Testis (tissue), 3 donors: ENCODE measurements around the gene SEPHS2. TPM values are rescaled to one million over a fixed set of nuclear protein-coding genes. Genes with fewer than 3 reads are reported as not detected.
A peak's percentile ranks its signal among the peaks of the same experiment; 100 is the strongest.

Experiments used
- DNase-seq: peaks from one replicate; pipeline ENCODE4 v3.0.0-alpha.2; 2019
- H3K27ac ChIP-seq, 2 donors: fragments of 200-600 bp; sonication (generic); one replicate each; pipeline ENCODE4 v1.5.1; 2019
- H3K27me3 ChIP-seq: fragments of 200-600 bp; sonication (generic); one replicate; pipeline ENCODE4 v1.5.1; 2019
- H3K36me3 ChIP-seq: fragments of 200-600 bp; sonication (generic); one replicate; pipeline ENCODE4 v1.5.1; 2017; ENCODE audit warnings: low read depth; ENCODE audit errors: missing control alignments
- H3K4me1 ChIP-seq: fragments of 200-600 bp; sonication (generic); one replicate; pipeline ENCODE4 v1.5.1; 2019
- H3K4me3 ChIP-seq, 2 donors: fragments of 200-600 bp; sonication (generic); one replicate each; pipeline ENCODE4 v1.5.1; 2017 to 2019
- H3K9me3 ChIP-seq: fragments of 200-600 bp; sonication (generic); one replicate; pipeline ENCODE4 v1.5.1; 2017
- POLR2A ChIP-seq: fragments of 450-650 bp; IDR thresholded peaks from one replicate; pipeline ENCODE4 v1.6.1; 2017; ENCODE audit warnings: antibody characterized with exemption, mild to moderate bottlenecking, moderate library complexity
- WGBS, 2 donors: methylation state at CpG; one replicate each; pipeline ENCODE4 v1.1.5; 2018; 5-methylcytosine and 5-hydroxymethylcytosine counted together
- intact Hi-C: fragments of 100-400 bp; cut with DNase I; formaldehyde crosslinking; loops from one replicate; pipeline ENCODE4 v1.15.1; 2023; ENCODE audit warnings: low total_unique reads
- polyA plus RNA-seq: library from polyadenylated mRNA; stranded (reverse); fragments of 350-450 nt; fragmentation: Illumina TruSeq; extraction: RNeasy Lipid Tissue Mini Kit (QIAGEN cat#74804); gene quantifications from one replicate; pipeline ENCODE4 v1.2.3, GENCODE V29; 2014; ENCODE audit warnings: low read depth, low replicate concordance; ENCODE audit not compliant: insufficient read depth
- small RNA-seq, 2 donors: library from RNA; depleted of rRNA; stranded (forward); fragments of <200 nt; gene quantifications; one replicate each; pipeline ENCODE3, GENCODE V24; 2016
- total RNA-seq, 2 donors: library from RNA; depleted of rRNA; stranded (reverse); fragments of >200 nt; gene quantifications; one replicate each; pipeline ENCODE4 v1.2.3, GENCODE V29; 2016
- TF ChIP-seq, protein P1 (sequence below), 3 experiments: fragments of 450-650 bp in 2 of 3; fragments of 200-600 bp in 1 of 3; sonication (generic) in 1 of 3; IDR thresholded peaks; one replicate each; pipeline ENCODE4 v1.5.1; 2016 to 2019; ENCODE audit warnings: antibody characterized with exemption in 3 of 3, mild to moderate bottlenecking in 2 of 3, moderate library complexity in 1 of 3

SEPHS2 gene
- total and polyA plus RNA-seq, 3 donors from 2014 or later, result 17.7 to 24.7 (median 19.8) TPM

GRCh38 chr16:30395155-30395991 is 50.3 kb downstream of the SEPHS2 start, which contains the start of gene ZNF48:
ZNF48 (plus strand) TSS chr16:30395420; CDS start chr16:30395795, 375 bp downstream.
- intact Hi-C loops, result no loop called here
- Histone ChIP-seq H3K36me3 (no peaks in the 10 kb centered on the region), H3K4me3 (peak within 1 kb of the TSS; percentile 63 to 85), H3K27ac (peak within 1 kb of the TSS; percentile 53 to 85), H3K27me3 (no peaks in the 10 kb centered on the region), H3K4me1 (peaks cover 6% of the 10 kb centered on the region), H3K9me3 (no peaks in the 10 kb centered on the region)
- no peak for TF ChIP-seq POLR2A
- TF ChIP-seq, protein P1, sequence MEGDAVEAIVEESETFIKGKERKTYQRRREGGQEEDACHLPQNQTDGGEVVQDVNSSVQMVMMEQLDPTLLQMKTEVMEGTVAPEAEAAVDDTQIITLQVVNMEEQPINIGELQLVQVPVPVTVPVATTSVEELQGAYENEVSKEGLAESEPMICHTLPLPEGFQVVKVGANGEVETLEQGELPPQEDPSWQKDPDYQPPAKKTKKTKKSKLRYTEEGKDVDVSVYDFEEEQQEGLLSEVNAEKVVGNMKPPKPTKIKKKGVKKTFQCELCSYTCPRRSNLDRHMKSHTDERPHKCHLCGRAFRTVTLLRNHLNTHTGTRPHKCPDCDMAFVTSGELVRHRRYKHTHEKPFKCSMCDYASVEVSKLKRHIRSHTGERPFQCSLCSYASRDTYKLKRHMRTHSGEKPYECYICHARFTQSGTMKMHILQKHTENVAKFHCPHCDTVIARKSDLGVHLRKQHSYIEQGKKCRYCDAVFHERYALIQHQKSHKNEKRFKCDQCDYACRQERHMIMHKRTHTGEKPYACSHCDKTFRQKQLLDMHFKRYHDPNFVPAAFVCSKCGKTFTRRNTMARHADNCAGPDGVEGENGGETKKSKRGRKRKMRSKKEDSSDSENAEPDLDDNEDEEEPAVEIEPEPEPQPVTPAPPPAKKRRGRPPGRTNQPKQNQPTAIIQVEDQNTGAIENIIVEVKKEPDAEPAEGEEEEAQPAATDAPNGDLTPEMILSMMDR (IDR thresholded peaks at IDR 0.05), result peak; percentile 6 to 23 (median 15)
- 0 to 1% methylated on average over 8 to 36 of the region's 103 CpGs for WGBS, 2 donors
- peak; percentile 91 for DNase-seq

- Histone ChIP-seq H3K4me3 (peak overlapping the region; percentile 63 to 85), H3K27me3 (no peaks in the 10 kb centered on the region), H3K27ac (peak overlapping the region; percentile 53 to 85), H3K4me1 (peaks cover 6% of the 10 kb centered on the region), H3K36me3 (no peaks in the 10 kb centered on the region), H3K9me3 (no peaks in the 10 kb centered on the region)
- intact Hi-C loops, result no loop called here
- TF ChIP-seq, protein P1 (IDR thresholded peaks at IDR 0.05), result no peak
- no peak for TF ChIP-seq POLR2A
- DNase-seq, result no peak
- 1 to 2% methylated on average over 31 of the region's 31 CpGs for WGBS, 2 donors
Observed at GRCh38 chr16:30394592-30395154, 51.0 kb downstream of the SEPHS2 start.

Small RNA genes lying within 50 kb of the gene (small RNA-seq; reads per million reads assigned to genes)
- 0 reads per million in 2 donors for gene RF00019
- 3.5 to 4.1 reads per million in 2 donors for gene RF00406
- 0 reads per million in 2 donors for gene RNU7-61P

Other genes starting within 250 kb of the SEPHS2 start
- gene SULT1A3, start 246.6 kb downstream of the SEPHS2 start, total RNA-seq, result 10 to 100 TPM in 1 of 2 donors, 1 to 10 TPM in 1; 6.8 to 20.0 TPM
- 6.4 TPM for gene SULT1A3, start 246.6 kb downstream of the SEPHS2 start, polyA plus RNA-seq
- 10 to 100 TPM; 11.0 to 15.7 TPM for gene NPIPB13, start 197.4 kb downstream of the SEPHS2 start, total RNA-seq
- gene NPIPB13, start 197.4 kb downstream of the SEPHS2 start, polyA plus RNA-seq, result 4.7 TPM
- gene CD2BP2, start 90.6 kb downstream of the SEPHS2 start, total RNA-seq, result 10 to 100 TPM; 32.8 to 39.5 TPM
- 52.5 TPM for gene CD2BP2, start 90.6 kb downstream of the SEPHS2 start, polyA plus RNA-seq
- 10 to 100 TPM; 60.5 to 64.0 TPM for gene TBC1D10B, start 75.4 kb downstream of the SEPHS2 start, total RNA-seq
- gene TBC1D10B, start 75.4 kb downstream of the SEPHS2 start, polyA plus RNA-seq, result 86.2 TPM
- 1 to 10 TPM; 2.5 to 4.2 TPM for gene MYL11, start 71.1 kb downstream of the SEPHS2 start, total RNA-seq
- gene MYL11, start 71.1 kb downstream of the SEPHS2 start, polyA plus RNA-seq, result 18.5 TPM
- gene SEPTIN1, start 63.3 kb downstream of the SEPHS2 start, total RNA-seq, result 1 to 10 TPM in 1 of 2 donors, under 1 TPM in 1; 0.63 to 2.4 TPM
- gene SEPTIN1, start 63.3 kb downstream of the SEPHS2 start, polyA plus RNA-seq, result 3.9 TPM
- 1 to 10 TPM; 6.5 to 9.0 TPM for gene ZNF48, start 50.5 kb downstream of the SEPHS2 start, total RNA-seq
- 6.3 TPM for gene ZNF48, start 50.5 kb downstream of the SEPHS2 start, polyA plus RNA-seq
- gene ZNF771, start 38.3 kb downstream of the SEPHS2 start, total RNA-seq, result 10 to 100 TPM; 35.6 to 37.2 TPM
- 3.0 TPM for gene ZNF771, start 38.3 kb downstream of the SEPHS2 start, polyA plus RNA-seq
- gene DCTPP1, start 15.8 kb downstream of the SEPHS2 start, total RNA-seq, result 10 to 100 TPM; 15.2 to 26.1 TPM
- gene DCTPP1, start 15.8 kb downstream of the SEPHS2 start, polyA plus RNA-seq, result 23.6 TPM
- gene ITGAL, start 26.9 kb upstream of the SEPHS2 start, total RNA-seq, result 1 to 10 TPM; 2.8 to 5.0 TPM
- 6.7 TPM for gene ITGAL, start 26.9 kb upstream of the SEPHS2 start, polyA plus RNA-seq
- 10 to 100 TPM; 52.2 to 64.3 TPM for gene ZNF768, start 80.7 kb upstream of the SEPHS2 start, total RNA-seq
- gene ZNF768, start 80.7 kb upstream of the SEPHS2 start, polyA plus RNA-seq, result 52.3 TPM
- 10 to 100 TPM; 18.7 to 23.3 TPM for gene ZNF747, start 89.0 kb upstream of the SEPHS2 start, total RNA-seq
- gene ZNF747, start 89.0 kb upstream of the SEPHS2 start, polyA plus RNA-seq, result 13.1 TPM
- 10 to 100 TPM; 21.9 to 23.2 TPM for gene ZNF764, start 112.5 kb upstream of the SEPHS2 start, total RNA-seq
- gene ZNF764, start 112.5 kb upstream of the SEPHS2 start, polyA plus RNA-seq, result 11.3 TPM
- gene ZNF688, start 125.8 kb upstream of the SEPHS2 start, total RNA-seq, result 10 to 100 TPM; 21.7 to 54.6 TPM
- 38.5 TPM for gene ZNF688, start 125.8 kb upstream of the SEPHS2 start, polyA plus RNA-seq
- gene ZNF785, start 139.8 kb upstream of the SEPHS2 start, total RNA-seq, result 10 to 100 TPM; 14.8 to 17.1 TPM
- 5.9 TPM for gene ZNF785, start 139.8 kb upstream of the SEPHS2 start, polyA plus RNA-seq
- 10 to 100 TPM; 33.0 to 41.3 TPM for gene ZNF689, start 164.5 kb upstream of the SEPHS2 start, total RNA-seq
- gene ZNF689, start 164.5 kb upstream of the SEPHS2 start, polyA plus RNA-seq, result 82.7 TPM
- gene PRR14, start 205.1 kb upstream of the SEPHS2 start, total RNA-seq, result 10 to 100 TPM; 60.0 to 66.3 TPM
- gene PRR14, start 205.1 kb upstream of the SEPHS2 start, polyA plus RNA-seq, result 37.0 TPM
- gene FBRS, start 212.6 kb upstream of the SEPHS2 start, total RNA-seq, result 100 to 1,000 TPM; 140 to 165 TPM
- 302 TPM for gene FBRS, start 212.6 kb upstream of the SEPHS2 start, polyA plus RNA-seq